Hematopoietic multipotent progenitor cell treated with erythropoietin and hydrocortisone succinate and interleukin-3 and kit ligand, for 17 days (in vitro differentiated cells): ENCODE results near the gene KIF12.
"Not testable (repeated sequence)": the region's sequence is repeated elsewhere in the genome, so short reads cannot be mapped to it uniquely, and the experiment has no call there.

Source experiments
- DNase-seq: peaks from one replicate; pipeline ENCODE4 v3.0.0-alpha.2; 2015; ENCODE audit warnings: low spot score

Gene KIF12

GRCh38 chr9:114098936-114099668 lies at the start of gene KIF12:
KIF12 (minus strand) TSS chr9:114099292; CDS start chr9:114099276, 16 bp downstream.
- no peak for DNase-seq

GRCh38 chr9:114146735-114147134 lies 47.6 kb upstream of the KIF12 start:
- DNase-seq: no peak

- no peak for DNase-seq
Observed at GRCh38 chr9:114143234-114143633, 44.1 kb upstream of the KIF12 start.

GRCh38 chr9:114141553-114142402 lies 42.7 kb upstream of the KIF12 start:
- no peak for DNase-seq

GRCh38 chr9:114140850-114141249 lies 41.8 kb upstream of the KIF12 start:
- DNase-seq: no peak

GRCh38 chr9:114140401-114140800 lies 41.3 kb upstream of the KIF12 start:
- DNase-seq: no peak

- no peak for DNase-seq
Observed at GRCh38 chr9:114139071-114139470, 40.0 kb upstream of the KIF12 start.

- DNase-seq: no peak
Observed at GRCh38 chr9:114138552-114138971, 39.5 kb upstream of the KIF12 start.

- DNase-seq: no peak
Observed at GRCh38 chr9:114137831-114138230, 38.7 kb upstream of the KIF12 start.

- DNase-seq: no peak
Observed at GRCh38 chr9:114134827-114135396, 35.8 kb upstream of the KIF12 start.

GRCh38 chr9:114132550-114132918 lies 33.4 kb upstream of the KIF12 start:
- DNase-seq: no peak

GRCh38 chr9:114131808-114132549 lies 32.9 kb upstream of the KIF12 start:
- no peak for DNase-seq

- no peak for DNase-seq
Observed at GRCh38 chr9:114130624-114131277, 31.7 kb upstream of the KIF12 start.

GRCh38 chr9:114130141-114130540 lies 31.0 kb upstream of the KIF12 start:
- no peak for DNase-seq

GRCh38 chr9:114128759-114129158 lies 29.7 kb upstream of the KIF12 start:
- not testable (repeated sequence) for DNase-seq

- no peak for DNase-seq
Observed at GRCh38 chr9:114126247-114127060, 27.4 kb upstream of the KIF12 start.

GRCh38 chr9:114125476-114126013 lies 26.5 kb upstream of the KIF12 start:
- no peak for DNase-seq

- DNase-seq: no peak
Observed at GRCh38 chr9:114124666-114125475, 25.8 kb upstream of the KIF12 start.

GRCh38 chr9:114124138-114124537 lies 25.0 kb upstream of the KIF12 start:
- no peak for DNase-seq
